Panc1 (cell line): ENCODE results near the gene PABPN1L.

Source experiments
- CTCF ChIP-seq: fragments of 450-650 bp; IDR thresholded peaks from 2 replicates; pipeline ENCODE4 v1.5.1; 2017; ENCODE audit warnings: mild to moderate bottlenecking
- TCF7L2 ChIP-seq: IDR thresholded peaks from 2 replicates; pipeline ENCODE4 v1.6.1; 2011; ENCODE audit warnings: mild to moderate bottlenecking, low read depth, low read length, inconsistent platforms

- TF ChIP-seq CTCF = no peak
- TF ChIP-seq TCF7L2 = no peak
Observed at GRCh38 chr16:88830783-88831182, 35.7 kb downstream of the PABPN1L start.
